Osteoblast (primary cell): ENCODE results near the gene FRMPD3. TPM values are rescaled to one million over a fixed set of nuclear protein-coding genes. Genes with fewer than 3 reads are reported as not detected.

Source experiments
- DNase-seq: peaks from one replicate; pipeline ENCODE4 v3.0.0; 2011; ENCODE audit warnings: low spot score, mixed read lengths; ENCODE audit not compliant: insufficient read length; ENCODE audit errors: missing footprints
- H2AFZ ChIP-seq: 2 replicates; pipeline ENCODE4 v1.6.0; 2011; ENCODE audit warnings: mild to moderate bottlenecking, low read length
- H3K27ac ChIP-seq: 2 replicates; pipeline ENCODE4 v1.5.1; 2011; ENCODE audit warnings: mild to moderate bottlenecking, low read depth, low read length, moderate library complexity
- H3K27me3 ChIP-seq: 2 replicates; pipeline ENCODE4 v1.6.0; 2012; ENCODE audit warnings: mild to moderate bottlenecking, control low read depth, inconsistent platforms, low read length, moderate library complexity; ENCODE audit not compliant: insufficient read depth
- H3K36me3 ChIP-seq: 2 replicates; pipeline ENCODE4 v1.5.1; 2011; ENCODE audit warnings: mild to moderate bottlenecking, low read length, control low read depth, moderate library complexity; ENCODE audit not compliant: insufficient read depth
- H3K4me1 ChIP-seq: 2 replicates; pipeline ENCODE4 v1.5.1; 2011; ENCODE audit warnings: mild to moderate bottlenecking, low read length, control low read depth, moderate library complexity; ENCODE audit not compliant: insufficient read depth
- H3K4me2 ChIP-seq: 2 replicates; pipeline ENCODE4 v1.6.0; 2011; ENCODE audit warnings: mild to moderate bottlenecking, low read length; ENCODE audit not compliant: insufficient read depth
- H3K4me3 ChIP-seq: fragments of 200-600 bp; sonication (generic); 3 replicates; pipeline ENCODE4 v1.5.1; 2012; ENCODE audit warnings: mild to moderate bottlenecking, low read length, inconsistent platforms; ENCODE audit not compliant: insufficient read depth
- H3K79me2 ChIP-seq: 2 replicates; pipeline ENCODE4 v1.6.0; 2012; ENCODE audit warnings: mild to moderate bottlenecking, low read length, control low read depth, inconsistent platforms; ENCODE audit not compliant: insufficient read depth
- H3K9me3 ChIP-seq: 2 replicates; pipeline ENCODE4 v1.5.1; 2011; ENCODE audit warnings: low read depth, low read length, control low read depth
- H4K20me1 ChIP-seq: 2 replicates; pipeline ENCODE4 v1.6.0; 2012; ENCODE audit warnings: mild to moderate bottlenecking, low read length, control low read depth; ENCODE audit not compliant: insufficient read depth
- CTCF ChIP-seq: IDR thresholded peaks from 2 replicates; pipeline ENCODE4 v1.5.1; 2011; ENCODE audit warnings: mild to moderate bottlenecking, low read depth, low read length, moderate library complexity; ENCODE audit errors: extremely low read depth
- total RNA-seq: library from RNA; depleted of rRNA; stranded (reverse); fragments of >200 nt; gene quantifications from 2 replicates; pipeline ENCODE4 v1.2.3, GENCODE V29; 2012

Gene FRMPD3
- total RNA-seq, 1 donor = under 0.01 TPM

- Histone ChIP-seq H2AFZ (no peak overlapping the region), H4K20me1 (no peaks in the 10 kb centered on the region), H3K27me3 (peaks cover 66% of the 10 kb centered on the region), H3K79me2 (no peaks in the 10 kb centered on the region), H3K27ac (no peak overlapping the region), H3K9me3 (no peaks in the 10 kb centered on the region), H3K36me3 (no peaks in the 10 kb centered on the region), H3K4me3 (no peak overlapping the region), H3K4me1 (no peaks in the 10 kb centered on the region), H3K4me2 (no peak overlapping the region)
- TF ChIP-seq CTCF = no peak
- no peak for DNase-seq
Observed at GRCh38 chrX:107451731-107452130, 2.3 kb downstream of the FRMPD3 start.

GRCh38 chrX:107452581-107452980, 3.1 kb downstream of the FRMPD3 start:
- Histone ChIP-seq H3K36me3 (no peaks in the 10 kb centered on the region), H3K27me3 (peaks cover 61% of the 10 kb centered on the region), H4K20me1 (no peaks in the 10 kb centered on the region), H3K4me2 (no peak overlapping the region), H3K79me2 (no peaks in the 10 kb centered on the region), H3K4me3 (no peak overlapping the region), H3K27ac (no peak overlapping the region), H3K9me3 (no peaks in the 10 kb centered on the region), H2AFZ (no peak overlapping the region), H3K4me1 (no peaks in the 10 kb centered on the region)
- no peak for TF ChIP-seq CTCF
- no peak for DNase-seq

GRCh38 chrX:107454302-107454701, 4.8 kb downstream of the FRMPD3 start:
- Histone ChIP-seq H3K4me3 (no peak overlapping the region), H4K20me1 (no peaks in the 10 kb centered on the region), H3K27me3 (peaks cover 60% of the 10 kb centered on the region), H3K9me3 (no peaks in the 10 kb centered on the region), H3K36me3 (no peaks in the 10 kb centered on the region), H3K4me1 (no peaks in the 10 kb centered on the region), H3K27ac (no peak overlapping the region), H3K4me2 (no peak overlapping the region), H2AFZ (no peak overlapping the region), H3K79me2 (no peaks in the 10 kb centered on the region)
- DNase-seq = no peak
- TF ChIP-seq CTCF = no peak

GRCh38 chrX:107457289-107457688, 7.8 kb downstream of the FRMPD3 start:
- DNase-seq = no peak
- Histone ChIP-seq H3K79me2 (no peaks in the 10 kb centered on the region), H2AFZ (no peak overlapping the region), H3K4me1 (no peaks in the 10 kb centered on the region), H4K20me1 (peaks cover under 1% of the 10 kb centered on the region), H3K4me3 (no peak overlapping the region), H3K27me3 (peaks cover 42% of the 10 kb centered on the region), H3K27ac (no peak overlapping the region), H3K4me2 (no peak overlapping the region), H3K36me3 (no peaks in the 10 kb centered on the region), H3K9me3 (no peaks in the 10 kb centered on the region)
- no peak for TF ChIP-seq CTCF
